IMR-90 (cell line): ENCODE results near the gene MRPS5. TPM values are rescaled to one million over a fixed set of nuclear protein-coding genes. Genes with fewer than 3 reads are reported as not detected.

ENCODE experiments used
- ATAC-seq: fragments of 200-7000 bp; cut with Tn5 transposase; 2 replicates; pipeline ENCODE4 v1.9.1; 2020; ENCODE audit warnings: low read depth, mild to moderate bottlenecking, moderate library complexity
- BruUV-seq: library from RNA; stranded (reverse); fragments of 400-500 nt; replicated peaks from 2 replicates; lab custom pipeline; 2021; lab: Mats Ljungman, UMichigan
- CTCF ChIA-PET: fragments of 300-600 bp; formaldehyde crosslinking; extraction: SDS; loops from one replicate; lab custom pipeline; 2021; ENCODE audit warnings: antibody characterized with exemption; lab: Yijun Ruan, JAX
- POLR2A ChIA-PET: fragments of 300-600 bp; sonication (Branson Sonifier 250); formaldehyde crosslinking; loops from one replicate; lab custom pipeline; 2022; ENCODE audit warnings: antibody characterized with exemption; ENCODE audit not compliant: unreplicated experiment; lab: Charles Lee
- DNase-seq: peaks from one replicate; pipeline ENCODE4 v3.0.0; 2013
- H2AFZ ChIP-seq: replicated peaks from 2 replicates; pipeline ENCODE3; 2013; ENCODE audit warnings: low read length, mild to moderate bottlenecking; ENCODE audit not compliant: poor library complexity
- H2AK5ac ChIP-seq: 2 replicates; pipeline ENCODE4 v1.6.1; 2013; ENCODE audit warnings: low read depth, low read length, inconsistent platforms
- H2AK9ac ChIP-seq: replicated peaks from 2 replicates; pipeline ENCODE3; 2013; ENCODE audit warnings: mild to moderate bottlenecking, low read depth, low read length, moderate library complexity; ENCODE audit not compliant: poor library complexity
- H2BK120ac ChIP-seq: 2 replicates; pipeline ENCODE4 v1.6.1; 2013; ENCODE audit warnings: low read depth, low read length, inconsistent platforms
- H2BK15ac ChIP-seq: 3 replicates; pipeline ENCODE4 v1.6.1; 2013; ENCODE audit warnings: low read depth, low read length, inconsistent platforms
- H2BK20ac ChIP-seq: 2 replicates; pipeline ENCODE4 v1.6.1; 2013; ENCODE audit warnings: low read depth, mild to moderate bottlenecking, inconsistent platforms, low read length, moderate library complexity
- H2BK5ac ChIP-seq: 2 replicates; pipeline ENCODE4 v1.6.1; 2013; ENCODE audit warnings: mild to moderate bottlenecking, low read depth, low read length, inconsistent platforms; ENCODE audit not compliant: poor library complexity, severe bottlenecking
- H3K14ac ChIP-seq: replicated peaks from 2 replicates; pipeline ENCODE4 v1.6.1; 2013; ENCODE audit warnings: low read depth, low read length, inconsistent platforms
- H3K18ac ChIP-seq: 2 replicates; pipeline ENCODE4 v1.6.1; 2013; ENCODE audit warnings: low read depth, low read length, control low read depth
- H3K23ac ChIP-seq: 2 replicates; pipeline ENCODE4 v1.6.1; 2013; ENCODE audit warnings: low read depth, low read length, inconsistent platforms
- H3K27ac ChIP-seq: 2 replicates; pipeline ENCODE4 v1.5.1; 2013; ENCODE audit warnings: mild to moderate bottlenecking, control low read depth, low read length; ENCODE audit not compliant: insufficient read depth
- H3K27me3 ChIP-seq: 2 replicates; pipeline ENCODE4 v1.6.1; 2013; ENCODE audit warnings: low read length; ENCODE audit not compliant: control insufficient read depth, insufficient read depth
- H3K36me3 ChIP-seq: 2 replicates; pipeline ENCODE4 v1.6.1; 2013; ENCODE audit warnings: low read length, mixed read lengths; ENCODE audit not compliant: control insufficient read depth, insufficient read depth
- H3K4ac ChIP-seq: 2 replicates; pipeline ENCODE4 v1.6.1; 2013; ENCODE audit warnings: low read depth, low read length, inconsistent platforms
- H3K4me1 ChIP-seq: 2 replicates; pipeline ENCODE4 v1.6.1; 2013; ENCODE audit warnings: low read length, mixed read lengths; ENCODE audit not compliant: control insufficient read depth, insufficient read depth
- H3K4me2 ChIP-seq: 2 replicates; pipeline ENCODE4 v1.6.1; 2013; ENCODE audit warnings: low read depth, mild to moderate bottlenecking, control low read depth, low read length, moderate library complexity
- H3K4me3 ChIP-seq: 2 replicates; pipeline ENCODE4 v1.5.1; 2013; ENCODE audit warnings: low read depth, mild to moderate bottlenecking, control low read depth, low read length, moderate library complexity; ENCODE audit not compliant: insufficient read depth
- H3K56ac ChIP-seq: 2 replicates; pipeline ENCODE4 v1.6.1; 2013; ENCODE audit warnings: low read length, inconsistent platforms; ENCODE audit not compliant: insufficient read depth; ENCODE audit errors: extremely low read depth
- H3K79me1 ChIP-seq, 2 experiments: 2 replicates each; pipeline ENCODE4 v1.6.1; 2013; ENCODE audit warnings: low read length in 2 of 2, inconsistent platforms in 1 of 2, low read depth in 1 of 2
- H3K9ac ChIP-seq: 2 replicates; pipeline ENCODE4 v1.6.1; 2013; ENCODE audit warnings: low read depth, low read length, control low read depth
- H3K9me1 ChIP-seq: 2 replicates; pipeline ENCODE4 v1.6.1; 2013; ENCODE audit warnings: low read length, inconsistent platforms; ENCODE audit not compliant: insufficient read depth
- H3K9me3 ChIP-seq: 2 replicates; pipeline ENCODE4 v1.6.1; 2013; ENCODE audit warnings: low read length; ENCODE audit not compliant: control insufficient read depth, insufficient read depth
- H4K20me1 ChIP-seq: 2 replicates; pipeline ENCODE4 v1.6.1; 2013; ENCODE audit warnings: low read length, inconsistent platforms; ENCODE audit not compliant: insufficient read depth
- H4K5ac ChIP-seq: 2 replicates; pipeline ENCODE4 v1.6.1; 2013; ENCODE audit warnings: mild to moderate bottlenecking, low read depth, low read length, control low read depth
- H4K8ac ChIP-seq, 2 experiments: 2 replicates each; pipeline ENCODE4 v1.6.1; 2013; ENCODE audit warnings: low read depth in 2 of 2, low read length in 2 of 2, control low read depth in 1 of 2, inconsistent platforms in 1 of 2
- H4K91ac ChIP-seq: 2 replicates; pipeline ENCODE4 v1.6.1; 2013; ENCODE audit warnings: low read depth, low read length, inconsistent platforms; ENCODE audit not compliant: insufficient read depth
- BHLHE40 ChIP-seq: fragments of 150-350 bp; IDR thresholded peaks from 2 replicates; pipeline ENCODE4 v1.6.1; 2016; ENCODE audit warnings: mild to moderate bottlenecking, low read depth, low read length
- CEBPB ChIP-seq: IDR thresholded peaks from 2 replicates; pipeline ENCODE4 v1.6.1; 2012; ENCODE audit warnings: low read depth, low read length, improper control_type of control experiment
- CHD1 ChIP-seq: IDR thresholded peaks from 2 replicates; pipeline ENCODE4 v1.6.1; 2012; ENCODE audit warnings: low read depth, low read length, improper control_type of control experiment
- CTCF ChIP-seq: conservative IDR thresholded peaks from 2 replicates; pipeline ENCODE4 v1.5.1; 2012; ENCODE audit warnings: mild to moderate bottlenecking, low read depth, low read length, improper control_type of control experiment
- ELK1 ChIP-seq: fragments of 150-350 bp; IDR thresholded peaks from 2 replicates; pipeline ENCODE4 v1.6.1; 2016; ENCODE audit warnings: low read depth, mild to moderate bottlenecking, low read length, moderate library complexity, borderline replicate concordance
- FOS ChIP-seq: fragments of 150-350 bp; IDR thresholded peaks from 2 replicates; pipeline ENCODE4 v1.6.1; 2016; ENCODE audit warnings: low read depth, low read length
- MAFK ChIP-seq: IDR thresholded peaks from 2 replicates; pipeline ENCODE4 v1.6.1; 2012; ENCODE audit warnings: low read depth, low read length, improper control_type of control experiment
- MAZ ChIP-seq: IDR thresholded peaks from 2 replicates; pipeline ENCODE4 v1.6.1; 2012; ENCODE audit warnings: low read depth, mild to moderate bottlenecking, low read length, improper control_type of control experiment, moderate library complexity, borderline replicate concordance
- POLR2A ChIP-seq: IDR thresholded peaks from 2 replicates; pipeline ENCODE4 v1.6.1; 2012; ENCODE audit warnings: mild to moderate bottlenecking, low read depth, low read length
- RAD21 ChIP-seq: IDR thresholded peaks from 2 replicates; pipeline ENCODE4 v1.6.1; 2012; ENCODE audit warnings: low read length, improper control_type of control experiment
- RCOR1 ChIP-seq: IDR thresholded peaks from 2 replicates; pipeline ENCODE4 v1.6.1; 2012; ENCODE audit warnings: mild to moderate bottlenecking, low read length, improper control_type of control experiment; ENCODE audit not compliant: insufficient replicate concordance
- RFX5 ChIP-seq: IDR thresholded peaks from 2 replicates; pipeline ENCODE4 v1.8.0; 2012; ENCODE audit warnings: low read depth, mild to moderate bottlenecking, low read length, moderate library complexity
- USF2 ChIP-seq: fragments of 150-350 bp; IDR thresholded peaks from 2 replicates; pipeline ENCODE4 v1.6.1; 2017; ENCODE audit warnings: mild to moderate bottlenecking, antibody characterized with exemption, low read length, low read depth
- WGBS, 2 experiments: methylation state at CpG; one replicate each; pipeline versions ENCODE4 v1.1.5 to v1.1.7; 2013; ENCODE audit warnings: missing lambda C conversion rate in 2 of 2; ENCODE audit not compliant: insufficient read length in 1 of 2; ENCODE audit errors: extremely low coverage in 2 of 2; 5-methylcytosine and 5-hydroxymethylcytosine counted together
- dilution Hi-C: fragments of 300-500 bp; cut with HindIII; formaldehyde crosslinking; loops from one replicate; pipeline ENCODE4 v1.14.3; 2018; ENCODE audit warnings: low sequenced_read_pairs; ENCODE audit not compliant: unreplicated experiment
- in situ Hi-C: fragments of 300-500 bp; cut with MboI; formaldehyde crosslinking; loops from 3 replicates; pipeline ENCODE4 v1.14.3; 2019; ENCODE audit warnings: low sequenced_read_pairs, inconsistent platforms, mixed read lengths
- intact Hi-C: fragments of 100-400 bp; cut with micrococcal nuclease; formaldehyde crosslinking; loops from 2 replicates; pipeline ENCODE4 v1.10.0; 2022
- polyA plus RNA-seq, 3 experiments: library from polyadenylated mRNA; depleted of rRNA; stranded (reverse); fragments of >200 nt; gene quantifications; 2 replicates each; pipeline ENCODE4 v1.2.3, GENCODE V29; 2012; ENCODE audit warnings: low replicate concordance in 1 of 3
- total RNA-seq: library from RNA; depleted of rRNA; stranded (reverse); fragments of >200 nt; gene quantifications from 2 replicates; pipeline ENCODE4 v1.2.3, GENCODE V29; 2012

MRPS5 gene
- total and polyA plus RNA-seq, 2 of the 4 experiments (the other 2 are of a cell fraction): 27.6 to 44.1 TPM

GRCh38 chr2:95073856-95074662 lies 47.5 kb downstream of the MRPS5 start:
- Histone ChIP-seq H4K5ac (no peak overlapping the region), H2AK9ac (no peak overlapping the region), H3K36me3 (no peaks in the 10 kb centered on the region), H3K4ac (no peak overlapping the region), H2BK15ac (no peak overlapping the region), H3K4me3 (no peak overlapping the region), H3K79me1 (no peaks in the 10 kb centered on the region), H2BK20ac (no peak overlapping the region), H3K27me3 (peaks cover 51% of the 10 kb centered on the region), H3K4me2 (no peak overlapping the region), H3K23ac (no peak overlapping the region), H2BK5ac (no peak overlapping the region), H3K56ac (no peak overlapping the region), H3K9me3 (no peaks in the 10 kb centered on the region), H4K20me1 (no peaks in the 10 kb centered on the region), H3K9me1 (no peaks in the 10 kb centered on the region), H3K4me1 (no peaks in the 10 kb centered on the region), H2AK5ac (no peak overlapping the region), H3K14ac (no peak overlapping the region), H3K27ac (no peak overlapping the region), H4K8ac (no peak overlapping the region), H3K18ac (no peak overlapping the region), H3K9ac (no peak overlapping the region), H4K91ac (no peak overlapping the region), H2BK120ac (no peak overlapping the region), H2AFZ (no peak overlapping the region)
- no TSS peak for BruUV-seq
- 92% methylated on average over 2 of the region's 18 CpGs; no CpG with 5 or more reads in 1 of the 2 experiments for WGBS, 2 experiments
- intact Hi-C loops: no loop called here
- CTCF ChIA-PET: interaction anchor here (0.6 kb wide), 1 partner anchor 10 kb away, joined by 3 read pairs; no protein-coding TSS in a partner anchor
- DNase-seq (no peak), ATAC-seq (no peak)
- in situ Hi-C loops: no loop called here
- TF ChIP-seq ELK1: no peak
- TF ChIP-seq CEBPB: no peak
- TF ChIP-seq POLR2A: no peak
- TF ChIP-seq BHLHE40: no peak
- TF ChIP-seq USF2: no peak
- TF ChIP-seq MAFK: no peak
- no peak for TF ChIP-seq RAD21
- no peak for TF ChIP-seq CHD1
- no peak for TF ChIP-seq FOS
- no peak for TF ChIP-seq CTCF
- no peak for TF ChIP-seq RCOR1
- TF ChIP-seq MAZ: no peak
- TF ChIP-seq RFX5: no peak
- POLR2A ChIA-PET: no interaction called here
- dilution Hi-C loops: no loop called here
